Adrenal gland (tissue), 12 donors: ENCODE measurements around the gene RAD9A. TPM values are rescaled to one million over a fixed set of nuclear protein-coding genes. Genes with fewer than 3 reads are reported as not detected.

Source experiments
- DNase-seq, 7 donors: peaks; one replicate each; pipeline ENCODE4 v3.0.0-alpha.2; 2019 to 2020
- H3K27ac ChIP-seq, 5 donors: fragments of 200-600 bp; sonication (generic) in 4 of 5; 1 replicate in 3 of 5; 2 replicates in 2 of 5; pipeline versions ENCODE4 v1.5.1 to v1.8.0; 2016 to 2020; ENCODE audit warnings: mild to moderate bottlenecking in 1 of 5
- H3K27me3 ChIP-seq: fragments of 200-600 bp; 2 replicates; pipeline ENCODE4 v1.8.0; 2021
- H3K36me3 ChIP-seq, 2 donors: fragments of 200-600 bp; replicated peaks in 1 of 2; 1 replicate in 1 of 2; 2 replicates in 1 of 2; pipeline versions ENCODE4 v1.5.1 to v1.8.0; 2018 to 2022
- H3K4me1 ChIP-seq, 2 donors: fragments of 200-600 bp; replicated peaks in 1 of 2; 1 replicate in 1 of 2; 2 replicates in 1 of 2; pipeline versions ENCODE4 v1.5.1 to v1.8.0; 2018 to 2021
- H3K4me3 ChIP-seq, 4 donors: fragments of 200-600 bp; sonication (generic) in 3 of 4; one replicate each; pipeline ENCODE4 v1.5.1; 2016 to 2018
- H3K9me3 ChIP-seq, 3 donors: fragments of 200-600 bp; sonication (generic) in 1 of 3; replicated peaks in 1 of 3; 1 replicate in 2 of 3; 2 replicates in 1 of 3; pipeline versions ENCODE4 v1.5.1 to v1.8.0; 2016 to 2021
- POLR2A ChIP-seq, 2 donors: fragments of 450-650 bp; IDR thresholded peaks; one replicate each; pipeline ENCODE4 v1.6.1; 2017; ENCODE audit warnings: antibody characterized with exemption in 2 of 2, mild to moderate bottlenecking in 2 of 2, moderate library complexity in 1 of 2
- WGBS, 4 donors: extraction: QIAGEN DNeasy Blood & Tissue Kit in 2 of 4; methylation state at CpG; one replicate each; pipeline versions ENCODE4 v1.1.5 to v1.1.7; 2013 to 2017; 5-methylcytosine and 5-hydroxymethylcytosine counted together
- intact Hi-C, 2 donors: fragments of 100-400 bp; cut with DNase I; formaldehyde crosslinking; loops; one replicate each; pipeline versions ENCODE4 v1.14.1 to v1.15.0; 2022 to 2023
- polyA plus RNA-seq, 3 donors: library from polyadenylated mRNA; stranded (reverse); fragments of 200-250 nt in 2 of 3; fragments of 350-450 nt in 1 of 3; fragmentation: Illumina TruSeq in 1 of 3; extraction: RNeasy Lipid Tissue Mini Kit (QIAGEN cat#74804) in 1 of 3; gene quantifications; one replicate each; pipeline ENCODE4 v1.2.3, GENCODE V29; 2013 to 2014
- total RNA-seq, 9 donors: library from RNA; depleted of rRNA in 4 of 9; stranded (reverse); fragments of >200 nt in 4 of 9; fragments of 120-200 nt in 1 of 9; fragmentation: NEBNext Ultra II Directional in 1 of 9; extraction: Animal tissue kit (Norgen Biotek cat#: 25700) in 1 of 9; gene quantifications; one replicate each; pipeline versions ENCODE4 v1.1.0 to v1.2.4, GENCODE V29; 2013 to 2023
- TF ChIP-seq, protein P1 (sequence below), 6 experiments: fragments of 450-650 bp in 4 of 6; fragments of 200-600 bp in 2 of 6; sonication (generic) in 1 of 6; IDR thresholded peaks; 1 replicate in 5 of 6; 2 replicates in 1 of 6; pipeline versions ENCODE4 v1.5.1 to v1.8.0; 2016 to 2021; ENCODE audit warnings: antibody characterized with exemption in 6 of 6, mild to moderate bottlenecking in 2 of 6, moderate library complexity in 1 of 6
- donor health status: healthy with polysubstance abuse.
- donor health status: Bipolar disorder and iron deficiency.
- donor health status: DM: yes; HTN: yes; CAD: no.
- donor health status: DM: no; HTN: no; CAD: no.
- donor health status: DM: no; HTN: no; CAD: no.
- donor health status: DM: yes; HTN: yes; CAD: no.

Gene RAD9A
- total and polyA plus RNA-seq, 12 donors = 5.4 to 57.7 (median 15.0) TPM

DNA sequence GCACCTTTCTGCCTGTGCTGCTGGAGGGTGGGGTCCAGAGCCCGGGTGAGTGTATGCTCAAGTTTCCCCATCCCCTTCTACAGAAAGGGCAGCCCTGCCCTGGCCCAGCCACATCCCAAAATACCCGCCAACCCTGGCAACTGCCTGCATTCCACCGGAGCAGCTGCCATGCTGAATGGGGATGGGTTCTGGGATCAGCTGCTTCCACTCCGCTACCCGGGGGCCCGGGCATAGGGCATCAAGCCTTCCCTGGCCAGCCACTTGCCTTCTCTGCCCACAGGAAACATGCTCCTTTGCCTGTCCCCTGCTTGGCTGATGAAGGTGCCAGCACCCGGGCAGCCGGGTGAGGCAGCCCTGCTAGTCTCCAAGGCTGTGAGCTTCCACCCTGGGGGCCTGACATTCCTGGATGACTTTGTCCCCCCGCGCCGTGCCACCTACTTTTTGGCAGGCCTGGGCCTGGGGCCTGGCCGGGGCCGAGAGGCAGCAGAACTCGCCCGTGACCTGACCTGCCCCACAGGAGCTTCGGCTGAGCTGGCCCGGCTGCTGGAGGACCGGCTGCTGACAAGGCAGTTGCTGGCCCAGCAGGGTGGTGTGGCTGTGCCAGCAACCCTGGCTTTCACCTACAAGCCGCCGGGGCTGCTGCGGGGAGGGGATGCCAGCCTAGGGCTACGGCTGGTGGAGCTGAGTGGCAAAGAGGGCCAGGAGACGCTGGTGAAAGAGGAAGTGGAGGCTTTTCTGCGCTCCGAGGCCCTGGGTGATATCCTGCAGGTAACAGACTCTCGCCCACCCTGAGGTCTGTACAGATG lies 26.9 kb downstream of the RAD9A start:
- Histone ChIP-seq H3K4me3 (no peak overlapping the region), H3K27me3 (peaks cover 3% of the 10 kb centered on the region), H3K9me3 (no peaks in the 10 kb centered on the region), H3K36me3 (no peaks in the 10 kb centered on the region), H3K27ac (no peak overlapping the region), H3K4me1 (peaks cover 10 to 12% of the 10 kb centered on the region in 2 donors)
- 78 to 88% (median 82%) methylated on average over 12 to 26 of the region's 26 CpGs for WGBS, 4 donors
- no peak for TF ChIP-seq POLR2A (IDR thresholded peaks at IDR 0.05)
- TF ChIP-seq, protein P1, sequence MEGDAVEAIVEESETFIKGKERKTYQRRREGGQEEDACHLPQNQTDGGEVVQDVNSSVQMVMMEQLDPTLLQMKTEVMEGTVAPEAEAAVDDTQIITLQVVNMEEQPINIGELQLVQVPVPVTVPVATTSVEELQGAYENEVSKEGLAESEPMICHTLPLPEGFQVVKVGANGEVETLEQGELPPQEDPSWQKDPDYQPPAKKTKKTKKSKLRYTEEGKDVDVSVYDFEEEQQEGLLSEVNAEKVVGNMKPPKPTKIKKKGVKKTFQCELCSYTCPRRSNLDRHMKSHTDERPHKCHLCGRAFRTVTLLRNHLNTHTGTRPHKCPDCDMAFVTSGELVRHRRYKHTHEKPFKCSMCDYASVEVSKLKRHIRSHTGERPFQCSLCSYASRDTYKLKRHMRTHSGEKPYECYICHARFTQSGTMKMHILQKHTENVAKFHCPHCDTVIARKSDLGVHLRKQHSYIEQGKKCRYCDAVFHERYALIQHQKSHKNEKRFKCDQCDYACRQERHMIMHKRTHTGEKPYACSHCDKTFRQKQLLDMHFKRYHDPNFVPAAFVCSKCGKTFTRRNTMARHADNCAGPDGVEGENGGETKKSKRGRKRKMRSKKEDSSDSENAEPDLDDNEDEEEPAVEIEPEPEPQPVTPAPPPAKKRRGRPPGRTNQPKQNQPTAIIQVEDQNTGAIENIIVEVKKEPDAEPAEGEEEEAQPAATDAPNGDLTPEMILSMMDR (IDR thresholded peaks at IDR 0.05) = no peak
- no peak for DNase-seq
- intact Hi-C loops = no loop called here

DNA sequence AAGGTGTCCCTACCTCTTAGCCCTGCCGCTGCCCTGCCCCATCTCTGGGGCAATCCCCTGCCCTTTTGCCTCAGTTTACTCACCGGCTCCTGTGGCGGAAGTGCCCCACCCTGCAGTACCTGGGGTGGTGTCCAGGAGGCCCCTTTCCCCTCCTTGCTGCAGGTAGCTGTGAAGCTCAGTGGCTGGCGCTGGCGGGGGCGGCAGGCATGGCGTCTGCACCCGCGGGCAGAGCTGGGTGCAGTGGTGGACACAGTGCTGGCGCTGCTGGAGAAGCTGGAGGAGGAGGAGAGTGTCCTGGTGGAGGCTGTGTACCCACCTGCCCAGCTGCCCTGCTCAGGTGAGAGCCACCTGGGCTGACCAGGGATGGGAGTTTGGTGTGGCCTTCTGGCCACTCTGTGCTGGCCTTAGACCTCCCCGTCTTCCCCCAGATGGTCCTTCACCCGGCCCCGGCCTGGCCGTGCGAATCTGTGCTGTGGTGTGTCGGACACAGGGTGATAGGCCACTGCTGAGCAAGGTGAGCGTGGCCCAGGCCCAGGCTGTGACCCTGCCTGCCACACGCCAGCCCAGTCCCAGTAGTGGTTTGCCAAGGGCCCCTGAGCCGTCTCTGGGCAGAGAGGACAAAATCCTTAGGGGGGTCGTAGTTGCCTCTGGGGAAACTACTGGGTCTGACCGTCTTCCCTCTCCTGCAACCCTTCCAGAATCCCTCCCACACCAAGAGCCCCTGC lies 27.7 kb downstream of the RAD9A start:
- intact Hi-C loops = no loop called here
- DNase-seq = no peak
- TF ChIP-seq, protein P1 (IDR thresholded peaks at IDR 0.05) = no peak
- TF ChIP-seq POLR2A (IDR thresholded peaks at IDR 0.05) = no peak
- Histone ChIP-seq H3K9me3 (no peaks in the 10 kb centered on the region), H3K4me1 (peaks cover 10 to 12% of the 10 kb centered on the region in 2 donors), H3K27ac (no peak overlapping the region), H3K27me3 (peaks cover 3% of the 10 kb centered on the region), H3K36me3 (no peaks in the 10 kb centered on the region), H3K4me3 (no peak overlapping the region)
- WGBS, 4 donors = 87 to 93% (median 92%) methylated on average over 6 to 21 of the region's 21 CpGs

DNA sequence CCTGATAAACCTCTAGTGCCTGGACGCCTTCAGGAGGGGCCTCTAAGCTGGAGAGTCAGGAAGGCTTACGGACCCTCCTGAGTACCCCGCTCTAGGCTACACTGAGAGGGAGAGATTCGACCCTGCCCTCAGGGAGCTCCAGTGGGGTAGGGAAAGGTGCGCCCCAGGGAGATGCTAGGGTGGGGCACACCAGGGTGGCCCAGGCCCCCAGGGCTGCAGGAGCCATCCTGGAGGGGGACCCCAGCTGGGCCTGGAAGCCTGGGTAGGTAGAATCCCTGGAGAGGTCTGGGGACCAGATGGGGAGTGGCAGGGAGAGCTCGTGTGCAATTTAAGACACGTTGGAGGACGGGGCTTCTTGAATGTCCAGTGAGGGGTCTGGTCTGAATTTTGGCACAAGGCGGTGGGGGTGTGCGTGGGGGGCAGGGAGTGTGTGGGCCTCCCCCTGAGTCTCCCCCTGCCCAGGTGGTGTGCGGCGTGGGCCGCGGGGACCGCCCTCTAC lies 28.4 kb downstream of the RAD9A start:
- peaks cover 8 to 9% of the 10 kb centered on the region in 2 donors for H3K4me1 ChIP-seq
- intact Hi-C loops = no loop called here
- no peaks in the 10 kb centered on the region for H3K36me3 ChIP-seq
- DNase-seq = no peak
- peak overlapping the region in 4 of 5 donors; percentile 75 to 98 (median 87) for H3K27ac ChIP-seq
- TF ChIP-seq, protein P1 (IDR thresholded peaks at IDR 0.05) = no peak
- no peak for TF ChIP-seq POLR2A (IDR thresholded peaks at IDR 0.05)
- H3K4me3 ChIP-seq = peak overlapping the region in 2 of 4 donors; percentile 7 to 81
- no peaks in the 10 kb centered on the region for H3K9me3 ChIP-seq
- H3K27me3 ChIP-seq = no peaks in the 10 kb centered on the region
- WGBS, 4 donors = 20 to 60% (median 46%) methylated on average over 2 to 15 of the region's 15 CpGs
